WTC11 (cell line): ENCODE data around the gene SMARCB1. TPM values are rescaled to one million over a fixed set of nuclear protein-coding genes. Genes with fewer than 3 reads are reported as not detected.
"Not testable (repeated sequence)": the region's sequence is repeated elsewhere in the genome, so short reads cannot be mapped to it uniquely, and the experiment has no call there.

Experiments
- ATAC-seq: fragments of 200-7000 bp; cut with Tn5 transposase; 2 replicates; pipeline ENCODE4 v1.10.0; 2021; ENCODE audit warnings: mild to moderate bottlenecking, moderate library complexity
- CTCF ChIA-PET: fragments of 300-600 bp; sonication (Branson Sonifier 250); formaldehyde crosslinking; loops from one replicate; lab custom pipeline; 2021; ENCODE audit warnings: antibody characterized with exemption; lab: Charles Lee
- POLR2A ChIA-PET: fragments of 350-600 bp; sonication (Branson Sonifier 250); formaldehyde crosslinking; loops from one replicate; lab custom pipeline; 2021; ENCODE audit warnings: antibody characterized with exemption; lab: Charles Lee
- DNase-seq: peaks from one replicate; pipeline ENCODE4 v3.0.0; 2021; ENCODE audit warnings: low spot score
- H3K27ac Mint-ChIP-seq: 2 replicates; pipeline ENCODE4 v1.8.0; 2021; ENCODE audit warnings: mixed read lengths
- H3K27me3 Mint-ChIP-seq: 2 replicates; pipeline ENCODE4 v1.8.0; 2021; ENCODE audit warnings: low read depth, mild to moderate bottlenecking, moderate library complexity, mixed read lengths
- H3K36me3 Mint-ChIP-seq: 2 replicates; pipeline ENCODE4 v1.8.0; 2021; ENCODE audit warnings: mixed read lengths
- H3K4me1 Mint-ChIP-seq: 2 replicates; pipeline ENCODE4 v1.8.0; 2022; ENCODE audit warnings: mixed read lengths
- H3K4me3 Mint-ChIP-seq: 2 replicates; pipeline ENCODE4 v1.8.0; 2021; ENCODE audit warnings: mild to moderate bottlenecking, moderate library complexity, mixed read lengths
- H3K9me3 Mint-ChIP-seq: 2 replicates; pipeline ENCODE4 v1.8.0; 2021; ENCODE audit warnings: mixed read lengths
- AR ChIP-seq: fragments of 250-450 bp; sonication (Bioruptor Pico); IDR thresholded peaks from 2 replicates; pipeline ENCODE4 v1.9.0; 2021; ENCODE audit warnings: mild to moderate bottlenecking
- ATF1 ChIP-seq: sonication (generic); formaldehyde crosslinking; IDR thresholded peaks from 2 replicates; pipeline ENCODE4 v1.8.1; 2023; ENCODE audit warnings: mild to moderate bottlenecking, moderate library complexity, missing genetic modification reagents
- CREM ChIP-seq: sonication (generic); formaldehyde crosslinking; IDR thresholded peaks from 2 replicates; pipeline ENCODE4 v1.8.1; 2022; ENCODE audit warnings: mild to moderate bottlenecking, missing genetic modification reagents, moderate library complexity
- E2F1 ChIP-seq: sonication (generic); formaldehyde crosslinking; IDR thresholded peaks from 2 replicates; pipeline ENCODE4 v1.8.0; 2022; ENCODE audit warnings: mild to moderate bottlenecking, missing genetic modification reagents
- ELF4 ChIP-seq: sonication (generic); formaldehyde crosslinking; IDR thresholded peaks from 2 replicates; pipeline ENCODE4 v1.8.1; 2022; ENCODE audit warnings: low read depth, mild to moderate bottlenecking, moderate library complexity, missing genetic modification reagents
- EMX1 ChIP-seq: fragments of 250-450 bp; sonication (Bioruptor Pico); IDR thresholded peaks from 2 replicates; pipeline ENCODE4 v1.8.0; 2021; ENCODE audit warnings: mild to moderate bottlenecking
- ETV6 ChIP-seq: sonication (generic); formaldehyde crosslinking; IDR thresholded peaks from 2 replicates; pipeline ENCODE4 v1.8.1; 2022; ENCODE audit warnings: mild to moderate bottlenecking, missing genetic modification reagents
- FOXP4 ChIP-seq: sonication (generic); formaldehyde crosslinking; IDR thresholded peaks from 2 replicates; pipeline ENCODE4 v1.8.0; 2022; ENCODE audit warnings: mild to moderate bottlenecking, missing genetic modification reagents
- GABPB1 ChIP-seq: sonication (generic); formaldehyde crosslinking; IDR thresholded peaks from 2 replicates; pipeline ENCODE4 v1.8.1; 2023; ENCODE audit warnings: mild to moderate bottlenecking, missing genetic modification reagents
- GRHL2 ChIP-seq: fragments of 250-450 bp; sonication (Bioruptor Pico); IDR thresholded peaks from 2 replicates; pipeline ENCODE4 v1.8.0; 2022; ENCODE audit warnings: mild to moderate bottlenecking, moderate library complexity; ENCODE audit not compliant: insufficient replicate concordance, severe bottlenecking
- KAT7 ChIP-seq: sonication (generic); formaldehyde crosslinking; IDR thresholded peaks from 2 replicates; pipeline ENCODE4 v1.8.1; 2023; ENCODE audit warnings: missing genetic modification reagents, mild to moderate bottlenecking, borderline replicate concordance
- MAX ChIP-seq: sonication (generic); formaldehyde crosslinking; IDR thresholded peaks from 2 replicates; pipeline ENCODE4 v1.8.0; 2022; ENCODE audit warnings: mild to moderate bottlenecking, missing genetic modification reagents
- MXD4 ChIP-seq: fragments of 250-450 bp; sonication (Bioruptor Pico); IDR thresholded peaks from 2 replicates; pipeline ENCODE4 v1.8.0; 2021; ENCODE audit warnings: mild to moderate bottlenecking, moderate library complexity, borderline replicate concordance
- NR1H2 ChIP-seq: sonication (generic); formaldehyde crosslinking; IDR thresholded peaks from 2 replicates; pipeline ENCODE4 v1.9.0; 2021; ENCODE audit warnings: mild to moderate bottlenecking, moderate library complexity, missing genetic modification reagents
- NR2C2 ChIP-seq: sonication (generic); formaldehyde crosslinking; IDR thresholded peaks from 2 replicates; pipeline ENCODE4 v1.8.0; 2022; ENCODE audit warnings: mild to moderate bottlenecking, missing genetic modification reagents
- NR3C1 ChIP-seq: sonication (generic); formaldehyde crosslinking; conservative IDR thresholded peaks from 2 replicates; pipeline ENCODE4 v1.8.1; 2023; ENCODE audit warnings: low read depth, mild to moderate bottlenecking, missing genetic modification reagents
- TEAD1 ChIP-seq: sonication (generic); formaldehyde crosslinking; IDR thresholded peaks from 2 replicates; pipeline ENCODE4 v1.8.0; 2022; ENCODE audit warnings: mild to moderate bottlenecking, missing genetic modification reagents
- TP53 ChIP-seq: sonication (generic); formaldehyde crosslinking; IDR thresholded peaks from 2 replicates; pipeline ENCODE4 v1.8.1; 2023; ENCODE audit warnings: mild to moderate bottlenecking, missing genetic modification reagents
- ZNF532 ChIP-seq: fragments of 250-450 bp; sonication (Bioruptor Pico); IDR thresholded peaks from 2 replicates; pipeline ENCODE4 v1.9.0; 2021; ENCODE audit warnings: mild to moderate bottlenecking, borderline replicate concordance
- total RNA-seq: library from RNA; stranded (reverse); gene quantifications from 3 replicates; pipeline ENCODE4 v1.2.3, GENCODE V29; 2021

SMARCB1 gene
- total RNA-seq, 1 experiment from 2014 or later, result 135 TPM

- TF ChIP-seq NR3C1 (CRISPR knock-in tag), result no peak
These were observed 75.3 kb downstream of the SMARCB1 start (continued) for GRCh38 chr22:23862103-23862502.

- CTCF ChIA-PET, result interaction anchor here (5.0 kb wide), 1 partner anchor 15 kb away, joined by 38 read pairs; no protein-coding TSS in a partner anchor
- H3K4me1 Mint-ChIP-seq, DNase-seq, ATAC-seq, H3K27me3 Mint-ChIP-seq, POLR2A ChIA-PET, H3K9me3 Mint-ChIP-seq, H3K27ac Mint-ChIP-seq, H3K4me3 Mint-ChIP-seq: not testable (repeated sequence)
- peaks cover 25% of the 10 kb centered on the region for H3K36me3 Mint-ChIP-seq
These were observed 77.9 kb downstream of the SMARCB1 start for GRCh38 chr22:23864499-23865154.

- CTCF ChIA-PET, result interaction anchor here (0.6 to 1.6 kb wide), 3 partner anchors 11 to 25 kb away, joined by 3 to 8 read pairs (median 7); partner anchors contain the start of genes MIF and SLC2A11
- POLR2A ChIA-PET, result no interaction called here
- DNase-seq, result no peak
- Mint-ChIP-seq H3K27ac (no peak overlapping the region), H3K4me3 (no peak overlapping the region), H3K27me3 (no peaks in the 10 kb centered on the region), H3K4me1 (0 out of 2 replicates have a peak, but pooled peaks cover 2% of the 10 kb centered on the region), H3K36me3 (peaks cover 34% of the 10 kb centered on the region), H3K9me3 (no peaks in the 10 kb centered on the region)
- TF ChIP-seq NR2C2 (no peak), MXD4 (CRISPR knock-in tag) (no peak), CREM (CRISPR knock-in tag) (no peak), TEAD1 (CRISPR knock-in tag) (no peak), ELF4 (no peak), EMX1 (no peak), ATF1 (no peak), AR (CRISPR knock-in tag) (no peak)
- no peak; the same call in 1 of the 2 replicates for ATAC-seq
These were observed 81.8 kb downstream of the SMARCB1 start for GRCh38 chr22:23868580-23868979.

- no peak for ATAC-seq
- ChIA-PET POLR2A (no interaction called here), CTCF (interaction anchor here (0.8 kb wide), 1 partner anchor 25 kb away, joined by 3 read pairs; no protein-coding TSS in a partner anchor)
- Mint-ChIP-seq H3K4me3 (no peak overlapping the region), H3K27me3 (no peaks in the 10 kb centered on the region), H3K4me1 (no peaks in the 10 kb centered on the region; the same call in 1 of the 2 replicates), H3K27ac (no peak overlapping the region), H3K9me3 (no peaks in the 10 kb centered on the region), H3K36me3 (peaks cover 23% of the 10 kb centered on the region)
- DNase-seq, result no peak
- TF ChIP-seq ZNF532 (CRISPR knock-in tag), result no peak
- TF ChIP-seq KAT7 (CRISPR knock-in tag), result no peak
- TF ChIP-seq GRHL2 (CRISPR knock-in tag), result no peak
- TF ChIP-seq GABPB1 (CRISPR knock-in tag), result no peak
- no peak for TF ChIP-seq E2F1
- no peak for TF ChIP-seq TP53
- no peak for TF ChIP-seq TEAD1 (CRISPR knock-in tag)
- TF ChIP-seq FOXP4 (CRISPR knock-in tag), result no peak
- TF ChIP-seq ETV6, result no peak
- TF ChIP-seq MAX (CRISPR knock-in tag), result no peak
- no peak for TF ChIP-seq NR1H2 (CRISPR knock-in tag)
These were observed 88.1 kb downstream of the SMARCB1 start for GRCh38 chr22:23874871-23875270.
